Measurements from ENCODE around the gene TBC1D9B. TPM values are rescaled to one million over a fixed set of nuclear protein-coding genes. Genes with fewer than 3 reads are reported as not detected.

TBC1D9B gene
- total and polyA plus RNA-seq, 9 of the 15 experiments (the other 6 are each of a cell fraction or from before 2014, with no cell fraction given), result 2.9 to 59.1 (median 33.5) TPM

GRCh38 chr5:179821298-179822058 lies 86.2 kb downstream of the TBC1D9B start (continued):
- TF ChIP-seq, protein P1, sequence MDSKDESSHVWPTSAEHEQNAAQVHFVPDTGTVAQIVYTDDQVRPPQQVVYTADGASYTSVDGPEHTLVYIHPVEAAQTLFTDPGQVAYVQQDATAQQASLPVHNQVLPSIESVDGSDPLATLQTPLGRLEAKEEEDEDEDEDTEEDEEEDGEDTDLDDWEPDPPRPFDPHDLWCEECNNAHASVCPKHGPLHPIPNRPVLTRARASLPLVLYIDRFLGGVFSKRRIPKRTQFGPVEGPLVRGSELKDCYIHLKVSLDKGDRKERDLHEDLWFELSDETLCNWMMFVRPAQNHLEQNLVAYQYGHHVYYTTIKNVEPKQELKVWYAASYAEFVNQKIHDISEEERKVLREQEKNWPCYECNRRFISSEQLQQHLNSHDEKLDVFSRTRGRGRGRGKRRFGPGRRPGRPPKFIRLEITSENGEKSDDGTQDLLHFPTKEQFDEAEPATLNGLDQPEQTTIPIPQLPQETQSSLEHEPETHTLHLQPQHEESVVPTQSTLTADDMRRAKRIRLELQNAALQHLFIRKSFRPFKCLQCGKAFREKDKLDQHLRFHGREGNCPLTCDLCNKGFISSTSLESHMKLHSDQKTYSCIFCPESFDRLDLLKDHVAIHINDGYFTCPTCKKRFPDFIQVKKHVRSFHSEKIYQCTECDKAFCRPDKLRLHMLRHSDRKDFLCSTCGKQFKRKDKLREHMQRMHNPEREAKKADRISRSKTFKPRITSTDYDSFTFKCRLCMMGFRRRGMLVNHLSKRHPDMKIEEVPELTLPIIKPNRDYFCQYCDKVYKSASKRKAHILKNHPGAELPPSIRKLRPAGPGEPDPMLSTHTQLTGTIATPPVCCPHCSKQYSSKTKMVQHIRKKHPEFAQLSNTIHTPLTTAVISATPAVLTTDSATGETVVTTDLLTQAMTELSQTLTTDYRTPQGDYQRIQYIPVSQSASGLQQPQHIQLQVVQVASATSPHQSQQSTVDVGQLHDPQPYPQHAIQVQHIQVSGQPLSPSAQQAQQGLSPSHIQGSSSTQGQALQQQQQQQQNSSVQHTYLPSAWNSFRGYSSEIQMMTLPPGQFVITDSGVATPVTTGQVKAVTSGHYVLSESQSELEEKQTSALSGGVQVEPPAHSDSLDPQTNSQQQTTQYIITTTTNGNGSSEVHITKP (IDR thresholded peaks at IDR 0.05; ENCODE audit: partially characterized antibody), result peak; percentile 54
- TF ChIP-seq DPF2 (IDR thresholded peaks at IDR 0.05), result peak; percentile 42; the same call in 1 of the 2 replicates
- peak; percentile 64 for TF ChIP-seq TBP (optimal IDR thresholded peaks at IDR 0.05; ENCODE audit: low read depth, low read length)
- TF ChIP-seq TGIF2 (CRISPR knock-in tag; IDR thresholded peaks at IDR 0.05), result peak; percentile 91
- no peak for TF ChIP-seq ETV6 (IDR thresholded peaks at IDR 0.05; ENCODE audit: borderline replicate concordance in 1 of 2, low read depth in 2 of 2, low read length in 1 of 2)
- 0 out of 2 replicates have a peak, but pooled peaks have one; percentile 51 for TF ChIP-seq ETV6 (CRISPR knock-in tag; IDR thresholded peaks at IDR 0.05; ENCODE audit: borderline replicate concordance)
- no peak for TF ChIP-seq ZNF778 (CRISPR knock-in tag; IDR thresholded peaks at IDR 0.05)
- peak; percentile 87 for TF ChIP-seq RBFOX2 (IDR thresholded peaks at IDR 0.05; ENCODE audit: low read depth, low read length)
- no peak for TF ChIP-seq RBM34 (IDR thresholded peaks at IDR 0.05; ENCODE audit: borderline replicate concordance, insufficient read depth, low read length)
- TF ChIP-seq ZNF695 (CRISPR knock-in tag; IDR thresholded peaks at IDR 0.05), result 0 out of 2 replicates have a peak, but pooled peaks have one; percentile 7
- TF ChIP-seq ZBTB1 (CRISPR knock-in tag; IDR thresholded peaks at IDR 0.05; ENCODE audit: borderline replicate concordance, low read depth), result peak; percentile 84
- TF ChIP-seq PCBP1 (IDR thresholded peaks at IDR 0.05; ENCODE audit: low read depth, low read length, poor library complexity, severe bottlenecking), result peak; percentile 95
- TF ChIP-seq, protein P2, sequence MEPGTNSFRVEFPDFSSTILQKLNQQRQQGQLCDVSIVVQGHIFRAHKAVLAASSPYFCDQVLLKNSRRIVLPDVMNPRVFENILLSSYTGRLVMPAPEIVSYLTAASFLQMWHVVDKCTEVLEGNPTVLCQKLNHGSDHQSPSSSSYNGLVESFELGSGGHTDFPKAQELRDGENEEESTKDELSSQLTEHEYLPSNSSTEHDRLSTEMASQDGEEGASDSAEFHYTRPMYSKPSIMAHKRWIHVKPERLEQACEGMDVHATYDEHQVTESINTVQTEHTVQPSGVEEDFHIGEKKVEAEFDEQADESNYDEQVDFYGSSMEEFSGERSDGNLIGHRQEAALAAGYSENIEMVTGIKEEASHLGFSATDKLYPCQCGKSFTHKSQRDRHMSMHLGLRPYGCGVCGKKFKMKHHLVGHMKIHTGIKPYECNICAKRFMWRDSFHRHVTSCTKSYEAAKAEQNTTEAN (CRISPR knock-in tag; IDR thresholded peaks at IDR 0.05), result peak; percentile 84; the same call in 1 of the 2 replicates
- no peak for TF ChIP-seq FOXJ3 (CRISPR knock-in tag; IDR thresholded peaks at IDR 0.05)

Measured in K562 (cell line).